Activated CD8-positive, alpha-beta T cell treated with anti-CD3 and anti-CD28 coated beads for 36 hours (primary cell): ENCODE measurements around the gene CST4. TPM values are rescaled to one million over a fixed set of nuclear protein-coding genes. Genes with fewer than 3 reads are reported as not detected.

Experiments used
- ATAC-seq: fragments of 200-7000 bp; cut with Tn5 transposase; one replicate; pipeline ENCODE4 v1.10.0; 2021; ENCODE audit warnings: mild to moderate bottlenecking, moderate library complexity
- CTCF ChIA-PET: fragments of 350-600 bp; sonication (Branson Sonifier 250); formaldehyde crosslinking; loops from one replicate; lab custom pipeline; 2021; ENCODE audit warnings: antibody characterized with exemption; lab: Charles Lee
- POLR2A ChIA-PET: fragments of 350-600 bp; sonication (Branson Sonifier 250); formaldehyde crosslinking; loops from one replicate; lab custom pipeline; 2021; ENCODE audit warnings: antibody characterized with exemption; lab: Charles Lee
- DNase-seq: peaks from one replicate; pipeline ENCODE4 v3.0.0-alpha.2; 2020
- H3K27ac Mint-ChIP-seq: one replicate; pipeline ENCODE4 v1.8.0; 2021; ENCODE audit warnings: mild to moderate bottlenecking, mixed read lengths
- H3K27me3 Mint-ChIP-seq: one replicate; pipeline ENCODE4 v1.8.0; 2021; ENCODE audit warnings: mixed read lengths
- H3K36me3 Mint-ChIP-seq: one replicate; pipeline ENCODE4 v1.8.0; 2021; ENCODE audit warnings: low read depth, mixed read lengths
- H3K4me1 Mint-ChIP-seq: one replicate; pipeline ENCODE4 v1.8.0; 2021; ENCODE audit warnings: low read depth, mixed read lengths
- H3K4me3 Mint-ChIP-seq: one replicate; pipeline ENCODE4 v1.8.0; 2021; ENCODE audit warnings: mild to moderate bottlenecking, moderate library complexity, mixed read lengths
- H3K9me3 Mint-ChIP-seq: one replicate; pipeline ENCODE4 v1.8.0; 2021; ENCODE audit warnings: mixed read lengths
- intact Hi-C: fragments of 100-400 bp; cut with micrococcal nuclease; formaldehyde crosslinking; loops from one replicate; pipeline ENCODE4 v1.10.0; 2022
- total RNA-seq, 2 experiments: library from RNA; stranded (reverse); gene quantifications; one replicate each; pipeline ENCODE4 v1.2.3, GENCODE V29; 2021
- TF ChIP-seq, protein P1 (sequence below): fragments of 200-600 bp; IDR thresholded peaks from one replicate; pipeline ENCODE4 v1.8.0; 2022; ENCODE audit warnings: antibody characterized with exemption, mild to moderate bottlenecking

CST4 gene
- total RNA-seq, 2 experiments from 2014 or later: not detected

DNA sequence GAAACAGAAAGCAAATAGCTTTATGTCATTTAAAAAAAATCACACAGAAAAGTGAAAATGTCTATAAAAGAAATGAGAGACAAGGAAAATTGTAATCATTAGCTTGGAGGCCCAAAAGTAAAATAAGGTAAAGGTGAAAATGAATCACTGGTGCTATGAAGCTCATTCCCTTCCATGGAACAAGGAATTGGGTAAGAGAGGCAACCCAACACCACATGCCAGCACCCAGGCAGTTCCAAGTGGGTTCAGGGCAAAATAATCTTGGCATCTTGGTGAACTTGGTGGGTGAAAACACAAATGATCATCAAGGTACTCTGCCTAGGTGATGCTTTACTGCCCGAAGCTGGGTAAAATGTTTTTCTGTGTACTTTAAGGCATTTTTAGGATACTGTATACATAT, 16.7 kb downstream of the CST4 start:
- H3K27me3 Mint-ChIP-seq: no peaks in the 10 kb centered on the region
- TF ChIP-seq, protein P1, sequence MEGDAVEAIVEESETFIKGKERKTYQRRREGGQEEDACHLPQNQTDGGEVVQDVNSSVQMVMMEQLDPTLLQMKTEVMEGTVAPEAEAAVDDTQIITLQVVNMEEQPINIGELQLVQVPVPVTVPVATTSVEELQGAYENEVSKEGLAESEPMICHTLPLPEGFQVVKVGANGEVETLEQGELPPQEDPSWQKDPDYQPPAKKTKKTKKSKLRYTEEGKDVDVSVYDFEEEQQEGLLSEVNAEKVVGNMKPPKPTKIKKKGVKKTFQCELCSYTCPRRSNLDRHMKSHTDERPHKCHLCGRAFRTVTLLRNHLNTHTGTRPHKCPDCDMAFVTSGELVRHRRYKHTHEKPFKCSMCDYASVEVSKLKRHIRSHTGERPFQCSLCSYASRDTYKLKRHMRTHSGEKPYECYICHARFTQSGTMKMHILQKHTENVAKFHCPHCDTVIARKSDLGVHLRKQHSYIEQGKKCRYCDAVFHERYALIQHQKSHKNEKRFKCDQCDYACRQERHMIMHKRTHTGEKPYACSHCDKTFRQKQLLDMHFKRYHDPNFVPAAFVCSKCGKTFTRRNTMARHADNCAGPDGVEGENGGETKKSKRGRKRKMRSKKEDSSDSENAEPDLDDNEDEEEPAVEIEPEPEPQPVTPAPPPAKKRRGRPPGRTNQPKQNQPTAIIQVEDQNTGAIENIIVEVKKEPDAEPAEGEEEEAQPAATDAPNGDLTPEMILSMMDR: no peak
- intact Hi-C loops: no loop called here

DNA sequence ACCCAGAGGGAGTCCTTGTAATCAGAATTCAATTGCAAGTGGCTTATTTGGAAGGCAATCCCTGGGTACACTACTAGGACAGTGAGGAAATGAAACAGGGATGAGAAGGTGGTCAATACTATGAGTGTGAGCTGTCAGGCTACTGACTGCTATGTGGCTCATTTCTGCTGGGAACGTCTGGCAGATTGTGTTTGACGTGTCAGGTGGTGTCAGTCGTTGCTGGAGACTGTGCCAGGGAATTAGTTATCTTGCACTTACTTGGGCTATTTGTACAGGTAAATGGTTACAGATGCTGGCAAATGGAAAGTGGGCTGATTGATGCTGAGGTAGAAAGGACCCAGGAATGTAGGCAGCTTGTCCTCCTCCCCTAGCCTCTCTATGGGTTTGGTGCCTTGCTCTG, 17.4 kb downstream of the CST4 start:
- no peaks in the 10 kb centered on the region for H3K36me3 Mint-ChIP-seq
- intact Hi-C loops: no loop called here
- no peaks in the 10 kb centered on the region for H3K9me3 Mint-ChIP-seq
- H3K4me1 Mint-ChIP-seq: no peaks in the 10 kb centered on the region
- no peak overlapping the region for H3K4me3 Mint-ChIP-seq
- CTCF ChIA-PET: no interaction called here
- no peaks in the 10 kb centered on the region for H3K27me3 Mint-ChIP-seq
- POLR2A ChIA-PET: no interaction called here
- H3K27ac Mint-ChIP-seq: no peak overlapping the region
- TF ChIP-seq, protein P1: no peak
- DNase-seq: no peak
- ATAC-seq: no peak

More for the DNA sequence above, 16.7 kb downstream of the CST4 start:
- ChIA-PET CTCF (no interaction called here), POLR2A (no interaction called here)
- H3K4me3 Mint-ChIP-seq: no peak overlapping the region
- no peaks in the 10 kb centered on the region for H3K9me3 Mint-ChIP-seq
- no peaks in the 10 kb centered on the region for H3K36me3 Mint-ChIP-seq
- no peak overlapping the region for H3K27ac Mint-ChIP-seq
- no peak for ATAC-seq
- DNase-seq: no peak
- no peaks in the 10 kb centered on the region for H3K4me1 Mint-ChIP-seq

DNA sequence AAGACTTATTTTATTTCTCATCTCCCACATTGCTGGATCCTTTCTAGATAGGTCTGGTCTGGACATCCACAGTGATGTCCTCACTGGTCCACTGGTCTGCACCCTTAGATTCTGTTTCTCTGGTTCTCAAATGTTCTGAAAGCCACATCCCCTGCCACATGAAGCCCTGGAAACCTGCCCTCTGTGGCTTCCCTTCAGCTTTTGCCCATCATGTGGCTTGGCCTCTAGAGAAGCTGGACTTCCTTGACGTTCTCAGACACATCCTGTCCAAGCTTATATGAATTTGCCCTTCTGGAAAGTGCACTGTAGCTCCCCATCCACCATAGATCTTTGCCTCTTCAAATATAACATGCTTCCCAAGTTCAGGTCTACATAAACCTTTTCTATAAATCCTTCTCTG, 18.5 kb downstream of the CST4 start:
- Mint-ChIP-seq H3K4me1 (no peaks in the 10 kb centered on the region), H3K4me3 (no peak overlapping the region), H3K27me3 (no peaks in the 10 kb centered on the region), H3K27ac (no peak overlapping the region), H3K9me3 (no peaks in the 10 kb centered on the region), H3K36me3 (no peaks in the 10 kb centered on the region)
- ChIA-PET CTCF (no interaction called here), POLR2A (no interaction called here)
- intact Hi-C loops: no loop called here
- ATAC-seq: no peak
- TF ChIP-seq, protein P1: no peak
- no peak for DNase-seq

DNA sequence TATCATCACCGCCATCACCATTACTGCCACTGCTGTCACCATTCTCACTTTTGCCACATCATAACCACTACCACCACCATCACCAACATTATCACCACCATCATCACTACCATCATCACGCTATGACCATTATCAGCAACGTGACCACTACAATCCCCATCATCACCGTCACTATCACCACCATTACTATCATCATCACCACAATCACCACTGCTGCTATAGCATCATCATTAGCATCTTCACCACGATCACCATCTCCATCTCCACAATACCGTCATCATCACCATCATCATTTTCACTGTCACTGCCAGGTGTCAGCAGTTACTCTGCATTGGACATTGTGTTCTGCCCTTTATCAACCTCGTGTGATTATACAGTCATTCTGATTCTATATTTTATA, 19.0 kb downstream of the CST4 start:
- ChIA-PET POLR2A (no interaction called here), CTCF (no interaction called here)
- ATAC-seq (no peak), DNase-seq (no peak)
- Mint-ChIP-seq H3K4me3 (no peak overlapping the region), H3K27me3 (no peaks in the 10 kb centered on the region), H3K36me3 (no peaks in the 10 kb centered on the region), H3K4me1 (no peaks in the 10 kb centered on the region), H3K9me3 (no peaks in the 10 kb centered on the region), H3K27ac (no peak overlapping the region)
- intact Hi-C loops: no loop called here
- TF ChIP-seq, protein P1: no peak

DNA sequence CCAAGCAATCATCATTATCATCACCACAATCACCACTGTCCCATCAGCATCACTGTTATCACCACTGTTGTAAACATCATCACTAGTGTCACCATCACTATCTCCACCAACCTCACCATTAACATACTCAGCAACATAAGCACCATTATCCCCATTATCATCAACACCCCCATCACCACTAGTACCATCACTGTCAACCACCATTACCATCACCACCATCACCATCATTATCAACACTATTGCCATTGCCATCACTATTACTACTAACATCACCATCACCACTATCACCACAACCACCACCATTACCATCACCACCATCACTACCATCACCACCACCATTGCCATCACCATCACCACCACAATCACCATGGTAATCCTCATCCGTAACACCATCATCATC, 19.5 kb downstream of the CST4 start:
- H3K4me3 Mint-ChIP-seq: no peak overlapping the region
- TF ChIP-seq, protein P1: no peak
- H3K27ac Mint-ChIP-seq: no peak overlapping the region
- H3K27me3 Mint-ChIP-seq: no peaks in the 10 kb centered on the region
- DNase-seq: no peak
- H3K36me3 Mint-ChIP-seq: no peaks in the 10 kb centered on the region
- ChIA-PET POLR2A (interaction anchor here (0.9 kb wide), 1 partner anchor 270 kb away, joined by 3 read pairs; no protein-coding TSS in a partner anchor), CTCF (interaction anchor here (0.8 kb wide), 1 partner anchor 11 kb away, joined by 3 read pairs; no protein-coding TSS in a partner anchor)
- intact Hi-C loops: no loop called here
- no peak for ATAC-seq
- H3K4me1 Mint-ChIP-seq: no peaks in the 10 kb centered on the region
- H3K9me3 Mint-ChIP-seq: no peaks in the 10 kb centered on the region
